Progenitor cell of endocrine pancreas (in vitro differentiated cells): ENCODE data around the gene PTPRZ1. TPM values are rescaled to one million over a fixed set of nuclear protein-coding genes. Genes with fewer than 3 reads are reported as not detected.

Experiments used
- DNase-seq: peaks from one replicate; pipeline ENCODE4 v3.0.0; 2021; ENCODE audit warnings: low spot score; ENCODE audit not compliant: unreplicated experiment
- H3K27ac Mint-ChIP-seq: 2 replicates; pipeline ENCODE4 v1.8.0; 2021; ENCODE audit warnings: mild to moderate bottlenecking, moderate library complexity, mixed read lengths
- H3K27me3 Mint-ChIP-seq: 2 replicates; pipeline ENCODE4 v1.8.0; 2021; ENCODE audit warnings: mixed read lengths
- H3K36me3 Mint-ChIP-seq: 2 replicates; pipeline ENCODE4 v1.8.0; 2022; ENCODE audit warnings: mixed read lengths; ENCODE audit not compliant: insufficient read depth
- H3K4me1 Mint-ChIP-seq: 2 replicates; pipeline ENCODE4 v1.8.0; 2021; ENCODE audit warnings: low read depth, mixed read lengths
- H3K4me3 Mint-ChIP-seq: 2 replicates; pipeline ENCODE4 v1.8.0; 2021; ENCODE audit warnings: low read depth, mild to moderate bottlenecking, moderate library complexity, mixed read lengths
- H3K9me3 Mint-ChIP-seq: 2 replicates; pipeline ENCODE4 v1.8.0; 2021; ENCODE audit warnings: low read depth, mixed read lengths
- CTCF ChIP-seq: fragments of 200-600 bp; sonication (generic); IDR thresholded peaks from one replicate; pipeline ENCODE4 v1.5.0; 2021; ENCODE audit warnings: antibody characterized with exemption, mild to moderate bottlenecking; ENCODE audit not compliant: unreplicated experiment
- total RNA-seq: library from RNA; stranded (reverse); gene quantifications from 2 replicates; pipeline ENCODE4 v1.2.1, GENCODE V29; 2021

PTPRZ1 gene
- total RNA-seq, 1 donor from 2014 or later: 0.74 TPM

DNA sequence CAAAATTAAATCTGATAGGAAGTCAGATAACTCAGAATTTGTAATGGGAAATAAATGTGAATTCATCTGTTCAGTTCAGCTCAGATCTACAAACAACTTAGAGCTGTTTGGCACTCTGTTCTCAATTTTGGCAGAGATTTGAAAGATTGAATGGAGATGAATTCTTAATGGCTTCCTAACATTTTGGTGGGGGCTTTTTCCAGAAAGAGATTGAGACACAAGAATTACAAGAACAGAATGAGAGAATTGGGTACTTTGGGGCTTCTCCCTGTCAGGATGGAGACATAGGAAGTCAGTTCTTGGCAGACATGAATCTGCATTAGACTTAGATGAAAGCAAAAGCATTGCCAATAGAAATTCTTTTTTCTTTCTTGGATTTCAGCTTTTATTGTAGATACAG is 39.0 kb upstream of the PTPRZ1 start:
- Mint-ChIP-seq H3K27ac (no peak overlapping the region), H3K4me1 (peaks cover 2% of the 10 kb centered on the region), H3K27me3 (no peaks in the 10 kb centered on the region)

DNA sequence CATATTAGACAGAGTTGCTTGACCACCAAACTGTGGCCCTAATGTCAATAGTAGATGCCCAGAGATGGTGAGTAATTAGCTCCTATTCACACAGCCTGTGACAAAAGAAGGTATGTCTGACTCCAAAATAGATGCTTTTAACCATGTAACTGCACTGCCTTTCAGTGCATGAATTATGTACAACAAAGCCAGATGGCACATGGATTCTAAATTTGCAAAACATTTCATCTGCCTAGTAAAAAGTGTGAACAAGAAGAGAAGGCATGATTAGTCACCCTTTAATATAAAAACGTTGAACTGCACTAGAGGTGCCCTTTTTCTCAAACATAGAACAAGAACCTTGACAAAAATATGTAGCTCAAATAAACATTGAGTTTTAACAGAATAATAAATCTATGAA is 35.5 kb upstream of the PTPRZ1 start:
- Mint-ChIP-seq H3K4me3 (no peak overlapping the region), H3K27ac (no peak overlapping the region), H3K9me3 (peaks cover 7% of the 10 kb centered on the region), H3K27me3 (no peaks in the 10 kb centered on the region), H3K4me1 (peaks cover 4% of the 10 kb centered on the region), H3K36me3 (no peaks in the 10 kb centered on the region)
- TF ChIP-seq CTCF: no peak
- no peak for DNase-seq

More for the DNA sequence above, 39.0 kb upstream of the PTPRZ1 start:
- no peaks in the 10 kb centered on the region for H3K36me3 Mint-ChIP-seq
- no peak overlapping the region for H3K4me3 Mint-ChIP-seq
- no peak for TF ChIP-seq CTCF
- DNase-seq: no peak
- peaks cover 3% of the 10 kb centered on the region for H3K9me3 Mint-ChIP-seq

GRCh38 chr7:121847041-121847440 is 25.9 kb upstream of the PTPRZ1 start:
- no peak overlapping the region for H3K4me3 Mint-ChIP-seq
- H3K27me3 Mint-ChIP-seq: no peaks in the 10 kb centered on the region
- no peaks in the 10 kb centered on the region for H3K9me3 Mint-ChIP-seq
- no peaks in the 10 kb centered on the region for H3K36me3 Mint-ChIP-seq
- DNase-seq: no peak
- H3K4me1 Mint-ChIP-seq: no peaks in the 10 kb centered on the region
- H3K27ac Mint-ChIP-seq: no peak overlapping the region
- no peak for TF ChIP-seq CTCF

DNA sequence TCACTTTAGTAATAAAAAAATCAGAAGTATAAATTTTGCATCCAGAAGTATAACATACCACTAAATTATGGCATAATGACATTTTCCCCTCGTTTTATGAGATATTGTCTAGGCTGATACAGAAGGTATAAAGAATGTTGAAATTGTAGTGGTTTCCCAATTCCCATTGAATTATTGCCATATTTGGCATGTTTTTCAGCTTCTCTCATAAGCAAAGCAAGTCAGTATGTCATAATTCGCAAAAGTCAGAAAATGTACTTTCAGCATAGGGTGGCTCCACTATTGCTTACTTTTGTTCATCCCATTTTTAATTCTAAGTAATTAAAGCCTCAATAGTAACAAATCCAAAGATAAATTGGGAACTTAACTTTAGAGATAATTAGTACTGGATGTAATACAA is 19.7 kb upstream of the PTPRZ1 start:
- H3K36me3 Mint-ChIP-seq: no peaks in the 10 kb centered on the region
- no peak for DNase-seq
- no peaks in the 10 kb centered on the region for H3K4me1 Mint-ChIP-seq
- no peak overlapping the region for H3K27ac Mint-ChIP-seq
- H3K9me3 Mint-ChIP-seq: no peaks in the 10 kb centered on the region
- no peak for TF ChIP-seq CTCF
- H3K27me3 Mint-ChIP-seq: no peaks in the 10 kb centered on the region
- no peak overlapping the region for H3K4me3 Mint-ChIP-seq

- DNase-seq: no peak
- Mint-ChIP-seq H3K27me3 (no peaks in the 10 kb centered on the region), H3K4me1 (no peaks in the 10 kb centered on the region), H3K27ac (no peak overlapping the region), H3K9me3 (no peaks in the 10 kb centered on the region), H3K36me3 (no peaks in the 10 kb centered on the region), H3K4me3 (no peak overlapping the region)
- TF ChIP-seq CTCF: no peak
Measured at GRCh38 chr7:121860953-121861352, 12.0 kb upstream of the PTPRZ1 start.
